Measurements from ENCODE around the gene FSTL5.

GRCh38 chr4:162015090-162015489, 148.7 kb downstream of the FSTL5 start:
- no peak for TF ChIP-seq TAF1 (IDR thresholded peaks at IDR 0.05; ENCODE audit: low read depth)
- no peak for TF ChIP-seq EGR1 (IDR thresholded peaks at IDR 0.05)
- TF ChIP-seq RAD21 (IDR thresholded peaks at IDR 0.05; ENCODE audit: low read depth) = no peak
- no peak for TF ChIP-seq MAX (IDR thresholded peaks at IDR 0.05)
- no peak for TF ChIP-seq REST (IDR thresholded peaks at IDR 0.05; ENCODE audit: low read depth)

All from Ishikawa (cell line).